GM18502 (cell line): ENCODE results near the gene RNF135.
"Not testable (repeated sequence)": the region's sequence is repeated elsewhere in the genome, so short reads cannot be mapped to it uniquely, and the experiment has no call there.

Experiments
- ATAC-seq: cut with Tn5 transposase; IDR thresholded peaks from one replicate; pipeline ENCODE4 v1.9.1; 2021; ENCODE audit warnings: mild to moderate bottlenecking; ENCODE audit not compliant: unreplicated experiment, poor library complexity

RNF135 gene, protein sequence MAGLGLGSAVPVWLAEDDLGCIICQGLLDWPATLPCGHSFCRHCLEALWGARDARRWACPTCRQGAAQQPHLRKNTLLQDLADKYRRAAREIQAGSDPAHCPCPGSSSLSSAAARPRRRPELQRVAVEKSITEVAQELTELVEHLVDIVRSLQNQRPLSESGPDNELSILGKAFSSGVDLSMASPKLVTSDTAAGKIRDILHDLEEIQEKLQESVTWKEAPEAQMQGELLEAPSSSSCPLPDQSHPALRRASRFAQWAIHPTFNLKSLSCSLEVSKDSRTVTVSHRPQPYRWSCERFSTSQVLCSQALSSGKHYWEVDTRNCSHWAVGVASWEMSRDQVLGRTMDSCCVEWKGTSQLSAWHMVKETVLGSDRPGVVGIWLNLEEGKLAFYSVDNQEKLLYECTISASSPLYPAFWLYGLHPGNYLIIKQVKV

DNA sequence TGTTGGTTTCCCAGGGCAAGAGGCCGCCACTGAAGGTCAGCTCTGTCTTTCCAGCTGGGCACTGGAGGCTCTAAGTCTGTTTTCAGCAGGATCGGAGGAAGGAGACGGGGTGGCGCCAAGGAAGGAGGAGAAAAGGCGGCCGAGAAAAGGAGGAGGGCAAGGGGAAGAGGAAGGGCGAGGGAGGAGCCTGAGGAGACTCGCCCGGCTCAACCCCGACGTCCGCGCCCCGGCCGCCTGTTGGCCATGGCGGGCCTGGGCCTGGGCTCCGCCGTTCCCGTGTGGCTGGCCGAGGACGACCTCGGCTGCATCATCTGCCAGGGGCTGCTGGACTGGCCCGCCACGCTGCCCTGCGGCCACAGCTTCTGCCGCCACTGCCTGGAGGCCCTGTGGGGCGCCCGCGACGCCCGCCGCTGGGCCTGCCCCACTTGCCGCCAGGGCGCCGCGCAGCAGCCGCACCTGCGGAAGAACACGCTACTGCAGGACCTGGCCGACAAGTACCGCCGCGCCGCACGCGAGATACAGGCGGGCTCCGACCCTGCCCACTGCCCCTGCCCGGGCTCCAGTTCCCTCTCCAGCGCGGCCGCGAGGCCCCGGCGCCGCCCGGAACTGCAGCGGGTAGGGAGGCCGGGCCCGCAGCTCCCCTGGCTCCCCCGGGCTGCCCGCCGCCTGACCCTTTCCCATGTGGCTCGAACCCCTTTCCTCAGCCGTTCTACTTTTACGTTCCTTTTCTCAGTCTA lies at the start of gene RNF135:
RNF135 (plus strand) TSS at position 209 of the 737 bp plus-strand sequence; CDS start at position 244, 35 bp downstream.
- ATAC-seq: peak; percentile 80

DNA sequence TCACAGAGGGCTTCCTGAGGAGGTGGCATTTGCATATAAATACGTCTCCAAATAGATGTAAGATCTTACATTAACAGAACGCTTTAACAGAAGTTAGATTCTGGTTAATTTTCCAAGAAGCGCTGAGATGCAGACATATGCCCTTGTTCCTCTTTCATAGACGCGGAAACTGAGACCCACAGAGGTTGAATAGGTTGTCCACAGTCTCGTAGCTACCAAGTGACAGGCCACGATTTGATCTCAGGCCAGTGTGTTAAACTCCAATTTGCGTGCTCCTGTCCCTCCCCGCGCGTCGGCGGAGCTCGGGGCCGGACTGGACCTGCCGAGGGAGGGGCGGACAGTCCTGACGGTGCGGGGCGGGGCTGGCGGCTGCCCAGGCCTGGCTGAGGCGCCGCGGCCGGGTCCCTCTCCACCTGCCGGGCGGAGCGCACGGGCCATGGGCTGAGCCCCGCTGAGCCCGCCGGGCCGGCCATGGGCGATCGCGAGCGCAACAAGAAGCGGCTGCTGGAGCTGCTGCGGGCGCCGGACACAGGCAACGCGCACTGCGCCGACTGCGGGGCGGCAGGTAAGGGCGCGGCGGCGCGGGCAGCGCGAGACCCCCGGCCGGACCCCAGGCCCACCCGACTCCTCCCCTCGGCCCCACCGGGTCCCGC lies 49.2 kb upstream of the RNF135 start, which contains the start of gene ADAP2:
ADAP2 (plus strand) TSS at position 402 of the 653 bp plus-strand sequence; CDS start at position 472, 70 bp downstream.
- no peak for ATAC-seq

DNA sequence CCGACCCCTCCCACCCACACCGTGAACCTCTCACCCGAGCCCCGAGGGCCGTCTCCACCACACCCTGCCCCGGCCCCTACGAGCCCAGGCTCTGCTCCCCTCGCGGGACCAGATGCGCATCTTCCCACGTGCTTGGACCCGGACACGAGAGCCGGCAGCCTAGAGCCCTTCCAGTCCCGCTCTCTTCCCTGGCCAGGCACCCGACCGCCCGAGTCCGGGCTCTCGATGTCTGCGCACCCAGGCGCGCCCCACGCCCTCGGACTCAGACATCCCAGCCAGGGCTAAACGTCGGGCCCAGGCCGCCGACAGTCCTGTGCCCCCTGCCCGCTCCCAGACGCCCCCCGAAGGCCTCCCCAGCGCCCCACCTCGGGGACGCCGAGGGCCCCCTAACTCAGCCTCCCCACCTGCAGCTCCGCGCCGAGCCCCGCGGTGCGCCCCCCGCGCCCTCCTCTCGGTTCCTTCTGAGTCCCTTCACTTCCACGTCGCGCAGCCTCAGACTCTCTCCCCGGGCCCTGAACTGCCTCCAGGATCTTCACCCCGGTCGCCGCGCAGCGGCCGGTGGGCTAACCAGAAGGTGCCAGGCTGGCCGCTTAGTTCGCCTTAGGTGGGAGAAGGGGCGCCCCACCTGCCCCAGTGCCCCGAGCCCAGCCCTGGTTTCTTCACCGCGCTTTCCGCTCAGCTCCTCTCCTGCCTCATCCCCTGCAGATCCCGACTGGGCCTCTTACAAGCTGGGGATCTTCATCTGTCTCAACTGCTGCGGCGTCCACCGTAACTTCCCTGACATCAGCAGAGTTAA lies 48.4 kb upstream of the RNF135 start:
- no peak for ATAC-seq

DNA sequence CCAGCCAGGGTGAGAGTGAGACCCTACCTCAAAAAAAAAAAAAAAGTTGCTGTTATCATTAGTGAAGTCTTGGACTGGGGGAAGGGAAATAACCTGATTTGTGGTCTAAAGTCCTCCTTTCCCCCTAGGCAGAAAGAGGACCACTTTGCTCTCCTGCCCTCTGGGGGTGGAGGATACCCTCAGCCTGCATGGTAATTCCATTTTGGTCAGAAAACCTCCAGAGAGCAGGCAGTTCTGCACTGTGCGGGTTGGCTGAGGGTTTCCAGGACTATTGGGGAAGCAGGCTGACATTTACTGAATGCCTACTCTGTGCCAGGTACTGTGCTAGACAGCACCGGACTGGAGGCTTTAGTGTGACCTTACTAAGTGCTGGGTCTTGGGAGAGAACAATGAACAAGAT lies 46.5 kb upstream of the RNF135 start:
- ATAC-seq: no peak

DNA sequence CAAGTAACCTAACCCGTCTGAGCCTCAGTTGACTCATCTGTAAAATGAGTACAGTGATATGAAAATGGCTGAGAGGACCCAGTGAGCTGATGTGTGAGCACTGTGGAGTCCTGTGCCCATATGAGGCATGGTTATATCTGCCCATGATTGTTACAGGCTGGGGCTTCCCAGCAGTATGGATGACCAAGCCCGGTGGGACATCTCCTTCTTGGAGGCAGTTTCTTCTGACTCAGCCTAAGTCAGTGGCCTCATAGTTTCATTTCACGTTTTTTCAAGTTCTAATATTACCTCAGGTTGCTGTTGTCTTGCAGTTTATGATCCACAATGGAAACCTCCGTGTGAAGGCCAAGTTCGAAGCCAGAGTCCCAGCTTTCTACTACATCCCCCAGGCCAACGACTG lies 44.3 kb upstream of the RNF135 start:
- ATAC-seq: no peak

DNA sequence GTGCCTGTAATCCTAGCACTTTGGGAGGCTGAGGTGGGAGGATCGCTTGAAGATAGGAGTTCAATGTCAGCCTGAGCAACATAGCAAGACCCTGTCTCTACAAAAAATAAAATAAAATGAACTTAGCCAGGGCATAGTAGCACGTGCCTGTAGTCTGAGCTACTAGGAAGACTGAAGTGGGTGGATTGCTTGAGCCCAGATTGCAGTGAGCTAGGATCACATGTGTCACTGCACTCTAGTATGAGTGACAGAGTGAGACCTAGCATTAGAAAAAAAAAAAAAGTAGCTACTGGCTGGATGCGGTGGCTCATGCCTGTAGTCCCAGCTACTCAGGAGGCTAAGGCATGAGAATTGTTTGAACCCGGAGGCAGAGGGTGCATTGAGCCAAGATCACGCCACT lies 43.1 kb upstream of the RNF135 start:
- no peak for ATAC-seq

DNA sequence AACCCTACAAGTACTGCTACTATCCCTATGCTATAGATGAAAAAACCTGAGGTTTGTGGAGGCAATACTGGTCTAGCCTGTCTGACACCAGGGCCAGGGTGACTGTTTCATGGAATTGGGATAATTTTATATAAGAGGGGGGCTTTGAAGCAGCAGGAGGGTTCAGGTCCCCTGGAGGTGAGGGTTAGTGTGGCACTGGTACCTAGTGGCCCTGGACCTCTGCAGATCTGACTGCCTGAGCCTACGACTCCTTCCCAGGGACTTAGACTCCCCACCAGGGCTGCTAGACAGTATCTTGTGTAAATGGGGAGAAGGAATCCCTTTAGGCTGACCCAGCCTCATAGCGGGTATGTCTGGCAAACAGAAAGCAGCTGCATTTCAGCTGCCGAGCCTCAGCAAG lies 42.3 kb upstream of the RNF135 start:
- no peak for ATAC-seq

DNA sequence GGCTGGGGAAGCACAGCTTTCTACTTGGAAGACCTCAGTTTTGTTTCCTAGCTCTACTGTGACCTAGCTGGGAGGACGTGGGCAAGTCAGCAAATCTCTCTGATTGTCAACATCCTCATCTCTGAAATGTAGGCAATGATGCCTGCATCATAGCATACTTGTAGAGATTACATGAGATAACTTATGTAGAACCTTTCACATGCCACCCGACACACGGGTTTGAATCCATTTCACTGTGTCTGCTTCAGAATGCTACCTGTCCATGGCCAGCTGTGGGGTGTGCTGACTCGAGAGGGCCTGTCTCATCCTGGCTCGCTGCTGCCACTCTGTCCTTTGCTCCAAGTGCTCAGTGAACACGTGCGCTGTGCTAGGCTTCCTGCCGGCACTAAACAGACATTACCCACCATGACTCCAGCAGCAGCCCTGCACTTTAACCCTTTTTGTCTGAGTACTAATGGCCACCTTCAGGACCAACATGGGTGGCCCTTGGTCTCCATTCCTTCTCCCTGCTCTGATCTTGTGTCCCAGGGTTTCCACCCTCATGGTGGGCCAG lies 41.7 kb upstream of the RNF135 start:
- ATAC-seq: no peak

DNA sequence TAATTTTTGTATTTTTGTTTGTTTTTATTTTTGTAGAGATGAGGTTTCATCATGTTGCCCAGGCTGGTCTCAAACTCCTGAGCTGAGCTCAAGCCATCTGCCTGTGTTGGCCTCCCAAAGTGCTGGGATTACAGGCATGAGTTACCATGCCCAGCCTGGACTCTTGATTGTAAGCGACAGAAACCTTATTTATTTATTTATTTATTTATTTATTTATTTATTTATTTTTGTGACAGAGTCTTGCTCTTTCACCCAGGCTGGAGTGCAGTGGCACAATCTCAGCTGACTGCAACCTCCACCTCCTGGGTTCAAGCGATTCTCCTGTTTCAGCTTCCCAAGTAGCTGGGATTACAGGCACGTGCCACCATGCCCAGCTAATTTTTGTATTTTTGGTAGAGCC lies 41.0 kb upstream of the RNF135 start:
- not testable (repeated sequence) for ATAC-seq

DNA sequence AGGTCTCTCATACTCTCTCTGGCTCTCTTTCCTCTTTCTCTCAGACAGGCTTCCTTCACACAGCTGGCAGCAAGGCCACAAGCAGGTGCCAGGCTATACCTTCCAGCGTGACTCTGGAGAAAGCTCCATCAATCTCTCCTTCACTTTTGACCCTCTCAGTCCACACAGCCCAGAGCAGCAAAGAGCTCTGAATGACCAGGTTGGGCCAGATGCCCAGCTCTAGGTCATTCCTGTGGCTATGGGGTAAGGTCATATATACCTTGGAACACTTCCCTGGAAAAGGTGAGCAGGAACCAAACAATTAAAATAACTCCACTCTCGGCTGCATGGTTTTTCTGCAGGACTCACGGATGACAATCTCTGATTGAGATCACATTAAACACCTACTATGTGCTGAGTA lies 40.3 kb upstream of the RNF135 start:
- ATAC-seq: no peak

DNA sequence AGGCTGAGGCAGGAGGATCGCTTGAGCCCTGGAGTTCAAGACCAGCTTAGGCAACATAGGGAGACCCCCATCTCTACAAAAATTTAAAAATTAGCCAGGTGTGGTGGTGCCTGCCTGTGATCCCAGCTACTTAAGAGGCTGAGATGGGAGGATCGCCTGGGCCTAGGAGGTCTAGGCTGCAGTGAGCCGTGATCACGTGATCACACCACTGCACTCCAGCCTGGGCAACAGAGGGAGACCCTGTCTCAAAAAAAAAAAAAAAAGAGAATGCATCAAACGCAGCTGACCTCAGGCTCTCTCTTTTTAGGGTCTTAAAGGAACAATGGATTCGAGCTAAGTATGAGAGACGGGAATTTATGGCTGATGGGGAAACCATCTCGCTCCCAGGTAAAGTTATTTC lies 39.3 kb upstream of the RNF135 start:
- not testable (repeated sequence) for ATAC-seq

DNA sequence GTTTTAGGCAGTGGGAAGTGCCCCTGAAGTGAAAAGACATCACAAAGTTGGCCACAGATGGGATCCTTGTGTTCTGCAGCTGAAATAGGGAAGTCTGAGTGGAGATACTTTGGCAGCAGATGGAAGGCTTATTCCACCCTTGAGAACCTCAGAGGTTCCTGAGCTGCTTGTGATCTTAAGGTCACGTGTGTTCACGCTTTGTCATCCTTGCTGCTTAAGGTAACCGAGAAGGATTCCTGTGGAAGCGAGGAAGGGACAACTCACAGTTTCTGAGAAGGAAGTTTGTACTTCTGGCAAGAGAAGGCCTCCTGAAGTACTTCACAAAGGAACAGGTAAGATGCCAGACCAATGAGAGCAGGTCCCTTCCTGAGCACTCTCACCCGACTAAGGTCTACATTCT lies 36.9 kb upstream of the RNF135 start:
- ATAC-seq: no peak

DNA sequence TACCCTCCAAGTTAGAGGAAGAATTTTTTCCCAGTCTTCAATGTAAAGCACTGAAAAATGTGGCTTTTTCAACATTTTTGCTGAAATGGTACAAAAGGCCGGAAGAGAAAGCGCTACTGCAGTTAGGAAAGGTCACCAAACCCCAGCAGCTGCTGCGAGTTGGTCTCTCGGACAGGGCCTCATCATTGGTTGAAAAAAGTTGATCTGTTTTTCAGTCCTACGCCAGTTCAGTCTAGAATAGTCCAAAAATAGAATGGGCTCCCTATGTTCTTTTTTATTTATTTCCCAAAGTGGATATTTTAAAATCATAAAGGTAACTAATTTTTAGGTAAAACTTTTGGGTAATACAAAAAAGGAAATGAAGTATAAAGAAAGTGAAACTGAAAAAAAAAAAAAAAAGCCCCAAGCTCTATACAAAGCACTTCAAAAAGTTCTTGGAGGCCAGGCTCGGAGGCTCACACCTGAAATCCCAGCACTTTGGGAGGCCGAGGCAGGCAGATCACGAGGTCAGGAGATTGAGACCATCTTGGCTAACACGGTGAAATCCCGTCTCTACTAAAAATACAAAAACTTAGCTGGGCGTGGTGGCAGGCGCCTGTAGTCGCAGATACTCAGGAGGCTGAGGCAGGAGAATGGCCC lies 31.7 kb upstream of the RNF135 start:
- no peak for ATAC-seq

DNA sequence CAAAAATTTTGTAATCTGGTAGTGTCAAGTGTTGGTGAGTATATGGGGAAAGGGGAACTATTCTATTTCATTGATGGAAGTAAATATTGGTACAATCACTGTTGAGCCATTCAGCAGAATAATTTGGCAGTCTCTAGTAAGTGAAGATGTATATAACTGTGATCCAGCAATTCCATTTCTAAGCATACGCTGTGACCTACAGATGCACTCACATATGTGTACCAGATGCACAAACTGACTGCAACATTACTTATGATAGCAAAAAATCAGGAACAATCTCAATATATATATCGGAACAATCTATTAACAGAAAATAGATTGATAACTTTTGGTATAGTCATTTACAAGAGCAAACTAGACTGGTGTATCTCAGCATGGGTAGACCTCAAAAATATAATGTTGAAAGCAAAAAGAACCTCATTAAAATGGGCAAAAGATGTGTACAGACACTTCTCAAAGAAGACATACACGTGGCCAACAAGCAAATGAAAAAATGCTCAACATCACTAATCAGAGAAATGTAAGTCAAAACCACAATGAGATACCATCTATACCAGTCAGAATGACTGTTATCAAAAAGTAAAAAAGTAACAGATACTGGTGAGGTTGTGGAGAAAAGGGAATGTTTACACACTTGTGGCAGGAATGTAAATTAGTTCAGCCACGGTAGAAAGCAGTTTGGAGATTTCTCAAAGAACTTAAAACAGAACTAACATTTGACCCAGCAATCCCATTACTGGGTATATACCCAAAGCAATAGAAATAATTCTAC lies 28.3 kb upstream of the RNF135 start:
- ATAC-seq: no peak

DNA sequence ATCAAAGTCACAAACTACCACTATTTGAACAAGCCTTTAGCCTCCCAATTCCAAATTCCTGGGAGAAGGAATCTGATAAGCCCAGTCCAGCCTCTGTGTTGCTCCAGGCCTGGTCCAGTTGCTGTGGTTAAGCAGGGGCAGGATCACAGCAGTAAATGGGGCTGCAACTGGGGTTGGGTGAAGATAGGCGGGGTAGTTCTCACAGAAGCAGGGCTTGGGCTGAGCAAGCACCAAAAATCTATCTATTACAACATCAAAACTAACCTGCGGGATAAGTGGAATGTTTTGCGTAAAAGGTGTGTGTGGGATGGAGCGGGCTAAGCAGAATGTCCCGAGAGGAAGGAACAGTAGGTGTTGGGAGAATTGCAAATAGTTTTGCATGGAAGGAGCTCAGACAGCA lies 23.0 kb upstream of the RNF135 start:
- ATAC-seq: no peak

DNA sequence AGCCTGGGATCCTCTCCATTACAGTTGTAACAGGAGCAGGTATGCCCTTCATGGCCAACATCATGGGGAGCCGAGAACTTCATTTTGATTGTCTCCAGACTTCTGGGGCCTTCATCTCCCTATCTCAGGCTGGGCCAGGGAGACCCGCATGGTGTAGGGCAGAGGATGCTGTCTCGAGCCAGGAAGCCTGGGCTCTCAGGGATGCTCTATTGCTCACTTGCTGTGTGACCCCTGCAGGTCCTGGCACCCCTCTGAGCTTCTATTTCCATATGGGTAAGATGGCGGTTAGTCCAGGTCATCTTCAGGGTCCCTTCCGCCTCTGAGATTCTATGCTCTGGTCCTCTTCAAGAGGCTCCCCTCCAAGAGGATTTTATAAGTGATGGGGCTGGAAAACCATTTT lies 20.6 kb upstream of the RNF135 start:
- ATAC-seq: no peak

DNA sequence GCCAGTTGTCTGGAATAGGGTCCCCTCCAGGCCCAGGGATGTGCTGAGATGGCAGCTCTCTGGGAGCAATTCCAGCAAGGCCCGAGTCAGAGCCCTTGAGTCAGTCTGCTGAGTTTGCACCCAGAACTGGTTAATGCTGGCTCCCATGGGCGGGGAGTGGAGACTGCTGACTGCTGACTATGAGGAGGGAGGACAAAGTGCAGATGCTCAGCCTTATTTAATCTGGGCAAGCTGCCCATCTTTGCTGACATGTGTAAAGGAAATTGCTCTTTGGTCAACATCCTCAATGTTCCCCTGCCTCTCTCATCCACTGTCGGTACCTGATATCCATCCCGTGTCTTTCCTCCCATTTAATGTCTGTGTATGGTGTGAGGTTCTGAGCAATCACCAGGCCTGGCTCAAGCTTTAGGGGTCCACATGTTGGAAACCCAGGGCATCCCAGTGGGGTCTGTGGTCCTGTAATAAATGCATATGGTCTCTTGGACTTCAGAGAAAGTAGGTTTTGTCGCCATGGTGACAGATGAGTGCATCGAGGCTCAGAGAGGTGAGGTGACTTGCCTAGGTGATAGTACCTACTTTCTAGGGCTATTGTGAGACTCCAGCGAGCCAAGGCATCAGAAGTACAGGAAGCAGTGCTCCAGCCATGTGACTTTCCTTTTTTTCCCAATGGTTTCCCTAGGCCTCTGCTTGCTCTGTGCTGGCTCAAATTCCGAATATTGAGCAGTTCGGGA lies 20.0 kb upstream of the RNF135 start:
- no peak for ATAC-seq
